HG02884 (cell line): Measurements from ENCODE around the gene WNT10A.
"Not testable (repeated sequence)": the region's sequence is repeated elsewhere in the genome, so short reads cannot be mapped to it uniquely, and the experiment has no call there.

Source experiments
- ATAC-seq: cut with Tn5 transposase; IDR thresholded peaks from one replicate; pipeline ENCODE4 v1.9.1; 2021; ENCODE audit warnings: mild to moderate bottlenecking, moderate library complexity; ENCODE audit not compliant: unreplicated experiment

Gene WNT10A

GRCh38 chr2:218927876-218928275, 47.2 kb downstream of the WNT10A start:
- ATAC-seq, result no peak

- ATAC-seq, result not testable (repeated sequence)
Observed at GRCh38 chr2:218930488-218930887, 49.8 kb downstream of the WNT10A start.

GRCh38 chr2:218931751-218932150, 51.1 kb downstream of the WNT10A start:
- not testable (repeated sequence) for ATAC-seq
